ENCODE results near the gene DGKA.
"Not testable (repeated sequence)": the region's sequence is repeated elsewhere in the genome, so short reads cannot be mapped to it uniquely, and the experiment has no call there.

The DGKA gene

GRCh38 chr12:55930771-55931316, at the start of gene DGKA:
Gene DGKA (plus strand): TSS chr12:55931162. CDS start chr12:55936504, 5,342 bp downstream.
- DNase-seq (ENCODE audit: low read depth): peak; percentile 56
- peak within 1 kb of the TSS; percentile 85 for H3K4me3 ChIP-seq (ENCODE audit: low read depth, low read length)

- no peak overlapping the region for H3K4me3 ChIP-seq (ENCODE audit: low read depth, low read length)
- no peak for DNase-seq (ENCODE audit: low read depth)
Measured at GRCh38 chr12:55885113-55885512, 45.8 kb upstream of the DGKA start.

DNA sequence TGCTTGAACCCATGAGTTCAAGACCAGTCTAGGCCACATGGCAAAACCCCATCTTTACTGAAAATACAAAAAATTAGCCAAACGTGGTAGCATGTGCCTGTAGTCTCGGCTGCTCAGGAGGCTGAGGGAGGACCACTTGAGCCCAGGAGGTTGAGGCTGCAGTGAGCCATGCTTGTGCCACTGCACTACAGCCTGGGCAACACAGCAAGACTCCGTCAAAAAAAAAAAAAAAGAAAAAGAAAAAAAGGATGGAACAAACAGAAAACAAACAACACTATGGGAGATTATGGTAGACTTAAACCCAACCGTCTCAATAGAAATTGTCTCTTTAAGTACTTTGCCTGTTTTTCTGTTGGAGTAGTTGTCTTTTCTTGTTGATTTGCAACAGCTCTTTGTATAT, 39.7 kb upstream of the DGKA start:
- H3K4me3 ChIP-seq (ENCODE audit: low read depth, low read length): no peak overlapping the region
- DNase-seq (ENCODE audit: low read depth): no peak

DNA sequence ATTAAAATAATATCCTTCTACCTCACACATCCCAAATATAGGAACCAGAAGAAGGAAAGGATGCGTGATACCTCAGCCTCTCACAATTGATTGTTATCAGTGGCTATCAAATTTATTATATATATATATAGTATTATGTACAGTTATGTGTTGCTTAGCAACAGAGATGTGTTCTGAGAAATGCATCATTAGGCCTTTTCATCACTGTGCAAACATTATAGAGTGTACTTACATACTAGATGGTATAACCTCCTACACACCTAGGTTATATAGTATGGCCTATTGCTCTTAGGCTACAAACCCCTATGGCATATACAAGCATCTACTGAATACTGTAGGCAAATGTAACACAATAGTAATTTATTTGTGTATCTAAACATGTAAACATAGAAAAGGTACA, 37.2 kb upstream of the DGKA start:
- H3K4me3 ChIP-seq (ENCODE audit: low read depth, low read length): no peak overlapping the region
- DNase-seq (ENCODE audit: low read depth): no peak

- DNase-seq (ENCODE audit: low read depth): peak; percentile 20
- no peak overlapping the region for H3K4me3 ChIP-seq (ENCODE audit: low read depth, low read length)
Measured at GRCh38 chr12:55899082-55899481, 31.9 kb upstream of the DGKA start.

GRCh38 chr12:55901881-55902490, 29.0 kb upstream of the DGKA start:
- no peak overlapping the region for H3K4me3 ChIP-seq (ENCODE audit: low read depth, low read length)
- DNase-seq (ENCODE audit: low read depth): no peak

GRCh38 chr12:55906056-55906455, 24.9 kb upstream of the DGKA start:
- no peak overlapping the region for H3K4me3 ChIP-seq (ENCODE audit: low read depth, low read length)
- no peak for DNase-seq (ENCODE audit: low read depth)

GRCh38 chr12:55908726-55909512, 22.0 kb upstream of the DGKA start:
- no peak for DNase-seq (ENCODE audit: low read depth)
- no peak overlapping the region for H3K4me3 ChIP-seq (ENCODE audit: low read depth, low read length)

GRCh38 chr12:55909513-55909884, 21.5 kb upstream of the DGKA start:
- no peak overlapping the region for H3K4me3 ChIP-seq (ENCODE audit: low read depth, low read length)
- DNase-seq (ENCODE audit: low read depth): no peak

- no peak for DNase-seq (ENCODE audit: low read depth)
- H3K4me3 ChIP-seq (ENCODE audit: low read depth, low read length): no peak overlapping the region
Measured at GRCh38 chr12:55912908-55913307, 18.1 kb upstream of the DGKA start.

DNA sequence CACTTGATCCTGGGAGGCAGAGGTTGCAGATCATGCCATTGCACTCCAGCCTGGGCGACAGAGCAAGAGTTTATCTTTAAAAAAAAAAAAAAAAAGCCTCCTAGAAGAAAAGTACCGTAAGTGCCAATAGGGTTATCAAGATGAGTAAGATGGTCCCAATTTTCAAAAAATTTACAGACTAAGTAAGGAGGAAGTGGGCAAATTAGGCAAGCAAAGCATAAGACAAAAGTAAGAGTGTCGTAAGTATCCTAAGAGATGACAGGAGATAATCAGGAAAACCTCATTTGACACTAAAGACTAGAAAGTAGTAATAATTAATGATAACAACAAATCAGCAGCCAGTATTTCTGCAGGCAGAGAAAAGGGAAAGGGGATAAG, 15.5 kb upstream of the DGKA start:
- no peak for DNase-seq (ENCODE audit: low read depth)
- no peak overlapping the region for H3K4me3 ChIP-seq (ENCODE audit: low read depth, low read length)

- H3K4me3 ChIP-seq (ENCODE audit: low read depth, low read length); DNase-seq (ENCODE audit: low read depth): not testable (repeated sequence)
Measured at GRCh38 chr12:55919032-55919431, 11.9 kb upstream of the DGKA start.

DNA sequence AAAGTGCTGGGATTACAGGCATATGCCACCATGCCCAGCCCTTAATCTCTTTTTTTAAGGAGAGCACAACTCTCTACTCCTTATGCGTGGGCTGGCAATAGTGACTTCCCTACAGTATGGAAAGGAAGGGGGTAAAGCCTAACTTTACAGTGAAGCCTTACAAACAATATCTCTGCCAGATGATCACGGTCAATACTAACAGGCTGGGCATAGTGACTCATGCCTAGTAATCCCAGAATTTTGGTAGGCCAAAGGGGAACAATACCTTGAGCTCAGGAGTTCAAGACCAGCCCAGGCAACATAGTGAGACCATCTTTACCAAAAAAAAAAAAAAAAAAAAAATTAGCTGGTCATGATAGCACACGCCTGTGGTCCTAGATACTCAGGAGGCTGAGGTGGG, 8.8 kb upstream of the DGKA start:
- H3K4me3 ChIP-seq (ENCODE audit: low read depth, low read length): no peak overlapping the region
- DNase-seq (ENCODE audit: low read depth): no peak

DNA sequence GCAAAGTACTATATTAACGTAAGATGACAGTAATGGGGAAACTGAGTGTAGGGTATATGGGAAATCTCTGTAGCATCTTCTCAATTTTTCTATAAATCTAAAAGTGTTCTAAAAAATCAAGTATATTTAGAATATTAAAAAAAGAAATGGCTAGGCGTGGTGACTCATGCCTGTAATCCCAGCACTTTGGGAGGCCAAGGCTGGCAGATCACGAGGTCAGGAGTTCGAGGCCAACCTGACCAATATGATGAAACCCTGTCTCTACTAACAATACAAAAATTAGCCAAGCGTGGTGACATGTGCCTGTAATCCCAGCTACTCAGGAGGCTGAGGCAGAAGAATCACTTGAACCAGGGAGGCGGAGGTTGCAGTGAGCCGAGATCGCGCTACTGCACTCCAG, 7.3 kb upstream of the DGKA start:
- not testable (repeated sequence) for DNase-seq (ENCODE audit: low read depth); H3K4me3 ChIP-seq (ENCODE audit: low read depth, low read length)

GRCh38 chr12:55925371-55925770, 5.6 kb upstream of the DGKA start:
- H3K4me3 ChIP-seq (ENCODE audit: low read depth, low read length): no peak overlapping the region
- DNase-seq (ENCODE audit: low read depth): no peak

GRCh38 chr12:55925870-55926737, 4.9 kb upstream of the DGKA start:
- no peak for DNase-seq (ENCODE audit: low read depth)
- H3K4me3 ChIP-seq (ENCODE audit: low read depth, low read length): peak overlapping the region; percentile 96

- peak; percentile 77 for DNase-seq (ENCODE audit: low read depth)
- H3K4me3 ChIP-seq (ENCODE audit: low read depth, low read length): peak overlapping the region; percentile 96
Measured at GRCh38 chr12:55926738-55927587, 4.0 kb upstream of the DGKA start.

GRCh38 chr12:55927588-55928502, 3.1 kb upstream of the DGKA start, which contains the start of gene PYM1:
Gene PYM1 (minus strand): TSS chr12:55927894. CDS start chr12:55927761, 133 bp downstream.
- DNase-seq (ENCODE audit: low read depth): no peak

More at GRCh38 chr12:55927588-55928502, 3.1 kb upstream of the DGKA start, which contains the start of gene PYM1:
- H3K4me3 ChIP-seq (ENCODE audit: low read depth, low read length): peak within 1 kb of the TSS; percentile 96

All from skeletal muscle cell (primary cell).